GM12874 (cell line): ENCODE results near the gene SORCS2.

Source experiments
- TF ChIP-seq, protein P1 (sequence below): IDR thresholded peaks from 2 replicates; pipeline ENCODE4 v1.5.1; 2011; ENCODE audit warnings: low read depth, mild to moderate bottlenecking, control low read depth, low read length, moderate library complexity; ENCODE audit not compliant: insufficient read depth

SORCS2 gene

DNA sequence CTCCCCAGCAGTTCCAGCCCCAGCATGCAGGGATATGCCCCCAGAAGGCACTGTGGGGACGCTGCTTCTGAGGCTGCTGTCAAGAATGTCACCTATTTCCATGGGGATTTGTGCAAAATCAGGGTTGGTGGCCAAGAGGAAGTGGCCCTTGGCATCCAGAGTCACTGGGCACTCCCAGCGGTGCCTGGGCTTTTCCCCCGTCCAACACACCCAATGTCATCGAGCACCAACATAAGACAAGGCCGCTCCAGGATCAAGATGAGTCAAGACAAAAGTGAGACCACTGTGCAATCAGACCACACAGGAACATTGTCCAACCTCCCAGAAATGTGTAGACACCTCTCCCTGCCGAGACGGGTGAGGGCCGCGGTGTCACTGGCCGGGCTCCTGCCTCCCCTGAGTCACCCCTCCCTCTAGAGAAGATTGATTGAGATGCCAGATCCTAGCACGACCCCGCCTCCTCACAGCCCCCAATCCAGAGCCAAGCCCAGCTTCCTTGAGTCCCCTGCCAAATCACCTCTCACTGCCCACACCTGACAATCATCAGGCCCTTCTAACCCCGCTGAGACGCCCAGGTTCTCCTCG lies 553.1 kb downstream of the SORCS2 start:
- TF ChIP-seq, protein P1, sequence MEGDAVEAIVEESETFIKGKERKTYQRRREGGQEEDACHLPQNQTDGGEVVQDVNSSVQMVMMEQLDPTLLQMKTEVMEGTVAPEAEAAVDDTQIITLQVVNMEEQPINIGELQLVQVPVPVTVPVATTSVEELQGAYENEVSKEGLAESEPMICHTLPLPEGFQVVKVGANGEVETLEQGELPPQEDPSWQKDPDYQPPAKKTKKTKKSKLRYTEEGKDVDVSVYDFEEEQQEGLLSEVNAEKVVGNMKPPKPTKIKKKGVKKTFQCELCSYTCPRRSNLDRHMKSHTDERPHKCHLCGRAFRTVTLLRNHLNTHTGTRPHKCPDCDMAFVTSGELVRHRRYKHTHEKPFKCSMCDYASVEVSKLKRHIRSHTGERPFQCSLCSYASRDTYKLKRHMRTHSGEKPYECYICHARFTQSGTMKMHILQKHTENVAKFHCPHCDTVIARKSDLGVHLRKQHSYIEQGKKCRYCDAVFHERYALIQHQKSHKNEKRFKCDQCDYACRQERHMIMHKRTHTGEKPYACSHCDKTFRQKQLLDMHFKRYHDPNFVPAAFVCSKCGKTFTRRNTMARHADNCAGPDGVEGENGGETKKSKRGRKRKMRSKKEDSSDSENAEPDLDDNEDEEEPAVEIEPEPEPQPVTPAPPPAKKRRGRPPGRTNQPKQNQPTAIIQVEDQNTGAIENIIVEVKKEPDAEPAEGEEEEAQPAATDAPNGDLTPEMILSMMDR, result no peak

DNA sequence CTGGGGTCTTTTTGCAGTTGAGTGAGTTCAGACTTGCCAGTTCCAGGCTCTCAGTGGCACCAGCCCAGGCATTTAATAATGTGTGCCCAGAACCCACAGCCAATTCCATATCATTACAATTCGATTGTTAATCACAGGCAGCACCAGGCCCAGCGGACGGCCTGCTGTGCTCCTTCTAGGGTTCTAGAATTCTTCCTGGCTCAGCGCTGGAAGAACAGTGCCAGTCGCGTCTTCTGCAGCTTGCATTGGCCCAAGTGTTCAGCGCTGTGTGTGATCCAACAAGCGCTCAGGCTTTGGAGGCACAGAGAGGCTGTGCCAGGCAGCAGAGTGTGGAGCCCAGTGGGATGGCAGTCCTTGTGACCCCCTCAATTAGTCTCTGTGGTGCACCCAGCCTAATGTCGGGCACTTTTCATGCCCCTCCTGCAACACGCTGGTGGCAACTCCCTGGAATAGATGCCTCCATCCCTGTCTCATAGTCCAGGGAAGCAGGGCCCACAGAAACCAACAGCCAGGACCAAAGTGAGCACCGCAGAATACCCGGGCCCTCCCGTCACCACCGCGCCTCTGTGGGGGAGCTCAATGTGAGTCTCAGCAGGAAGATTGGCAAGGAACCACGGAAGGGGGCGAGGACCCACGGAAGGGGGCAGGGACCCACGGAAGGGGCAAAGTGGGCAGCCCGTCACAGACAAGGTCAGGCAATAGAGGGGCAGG lies 554.2 kb downstream of the SORCS2 start:
- TF ChIP-seq, protein P1, result no peak

DNA sequence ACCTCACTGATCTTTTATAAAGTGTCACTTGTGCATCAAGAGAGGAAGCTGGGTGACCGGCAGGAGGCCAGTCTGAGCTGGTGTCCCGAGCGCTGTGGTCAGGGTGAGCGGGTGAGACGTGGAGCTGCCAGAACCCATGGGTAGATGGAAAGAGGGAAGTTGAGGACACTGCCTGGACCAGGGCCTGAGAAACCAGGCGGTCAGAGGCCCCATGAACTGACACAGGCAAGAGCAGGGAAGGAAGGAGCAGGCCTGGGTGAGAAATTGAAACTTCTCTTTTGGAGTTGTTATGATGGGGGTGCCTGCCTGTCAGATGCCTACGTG lies 554.7 kb downstream of the SORCS2 start:
- TF ChIP-seq, protein P1, result no peak

DNA sequence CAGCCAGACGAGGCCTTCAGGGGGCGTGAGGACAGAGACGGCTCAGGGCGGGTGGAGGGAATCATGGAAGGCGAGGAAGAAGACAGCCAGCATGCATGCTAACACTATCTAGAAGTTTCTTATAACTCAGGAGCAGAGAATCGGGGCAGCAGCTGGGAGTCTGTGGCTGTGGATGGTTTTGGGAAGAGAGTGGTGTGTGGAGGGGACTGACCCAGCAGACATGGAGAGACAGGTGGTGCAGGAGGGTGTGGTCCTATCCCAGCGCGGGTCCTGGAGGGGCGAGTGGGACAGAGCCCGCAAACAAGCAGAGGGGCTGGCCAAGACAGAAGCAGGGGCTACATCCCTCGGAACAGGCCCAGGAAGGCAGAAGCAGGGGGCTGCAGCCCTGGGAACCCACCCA lies 555.2 kb downstream of the SORCS2 start:
- TF ChIP-seq, protein P1, result no peak

DNA sequence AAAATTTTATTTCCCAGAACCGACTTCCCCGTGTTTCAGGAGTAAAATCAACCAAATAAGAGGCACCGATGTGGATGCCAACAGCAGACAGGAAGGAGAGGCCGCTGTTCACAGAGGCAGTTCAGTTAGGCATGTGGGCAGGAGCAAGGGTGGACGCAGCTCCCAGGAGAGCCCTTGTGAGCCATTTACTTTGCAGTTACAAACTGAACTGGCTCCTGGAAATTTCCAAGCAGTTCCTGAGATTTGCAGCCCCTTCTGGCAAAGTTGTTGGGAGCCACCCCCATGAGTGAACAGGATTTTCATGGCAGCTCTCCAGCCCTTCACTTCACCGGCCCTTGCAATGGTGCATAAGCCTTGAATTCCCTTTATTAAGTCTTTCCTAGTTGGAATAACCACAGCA lies 558.2 kb downstream of the SORCS2 start:
- TF ChIP-seq, protein P1, result no peak

DNA sequence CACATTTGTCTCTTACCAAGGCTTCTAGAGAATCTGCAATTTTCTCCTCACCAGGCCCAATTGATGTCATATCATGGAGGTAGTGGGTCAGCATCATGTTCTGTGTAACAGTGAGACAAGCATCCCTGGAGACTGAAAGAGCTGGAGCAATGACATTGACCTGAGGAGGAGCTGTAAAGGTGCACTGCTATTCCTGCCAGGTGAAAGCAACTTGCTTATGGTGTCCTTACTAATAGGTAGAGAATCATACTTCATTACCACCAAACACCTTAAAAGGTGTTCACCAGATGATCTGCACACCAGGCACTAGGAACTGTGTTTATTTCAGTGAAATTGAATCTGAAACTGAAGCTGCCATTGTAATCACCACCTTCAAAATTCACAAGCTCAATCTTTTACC lies 558.6 kb downstream of the SORCS2 start:
- TF ChIP-seq, protein P1, result no peak

DNA sequence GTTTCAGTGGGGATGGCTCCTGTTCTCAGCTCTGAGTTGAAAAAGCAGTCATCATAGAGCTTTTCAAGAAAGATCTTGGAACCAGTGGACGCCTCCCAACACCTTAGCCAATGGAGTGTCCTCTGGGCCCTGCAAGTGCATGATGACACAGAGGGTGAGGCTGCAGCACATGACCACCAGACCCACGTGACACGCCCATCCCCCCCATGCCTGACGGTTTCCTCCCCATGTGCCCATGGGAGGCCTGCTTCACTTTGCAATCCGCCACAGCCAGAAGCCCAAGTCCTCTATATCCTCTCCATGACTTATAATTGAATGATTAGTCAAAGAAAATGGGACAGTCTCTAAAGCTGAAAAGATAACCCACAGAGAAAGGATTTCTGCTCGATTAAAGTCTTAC lies 560.3 kb downstream of the SORCS2 start:
- TF ChIP-seq, protein P1, result no peak
